Measurements from ENCODE around the gene RPS15A. TPM values are rescaled to one million over a fixed set of nuclear protein-coding genes. Genes with fewer than 3 reads are reported as not detected.

The RPS15A gene
- total and polyA plus RNA-seq, 2 of the 8 experiments (the other 6 are each of a cell fraction or from before 2014, with no cell fraction given), result 1,784 to 5,666 TPM

DNA sequence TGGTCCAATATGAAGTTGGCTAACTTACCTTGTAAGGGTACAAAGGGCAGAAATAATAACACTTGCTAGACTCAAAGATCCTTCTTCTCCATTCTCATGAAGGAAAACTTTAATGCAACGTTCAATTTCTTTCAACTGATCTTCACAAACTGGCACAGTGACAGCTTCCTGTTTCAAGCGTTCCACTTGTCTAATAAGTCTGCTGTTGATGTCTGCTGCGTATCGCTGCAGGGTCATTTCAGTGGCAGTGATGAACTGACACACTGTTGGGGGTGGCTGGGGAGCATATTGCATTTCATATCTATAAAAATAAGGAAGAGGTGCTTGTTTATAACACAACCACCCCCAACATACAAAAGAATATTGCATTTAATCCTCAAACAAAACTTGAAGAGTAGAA is 44.7 kb upstream of the RPS15A start:
- Histone ChIP-seq H3K23ac (ENCODE audit: insufficient read length) (no peak overlapping the region), H3K4me2 (ENCODE audit: insufficient read depth in 1 of 2, low read depth in 2 of 2, low read length in 2 of 2) (no peak overlapping the region), H3K23me2 (ENCODE audit: low read depth, low read length) (peaks cover 2% of the 10 kb centered on the region; the same call in 1 of the 2 replicates), H4K5ac (ENCODE audit: insufficient read length, low read depth, low read length) (no peak overlapping the region), H3K14ac (ENCODE audit: insufficient read length) (no peak overlapping the region), H3K4me1 (replicated peaks in 1 of 4; ENCODE audit: control insufficient read depth in 3 of 4, insufficient read depth in 4 of 4, low read length in 3 of 4) (no peaks in the 10 kb centered on the region), H2BK12ac (ENCODE audit: low read depth, low read length) (no peak overlapping the region), H2AFZ (ENCODE audit: low read length) (no peak overlapping the region), H3K4me3 (ENCODE audit: extremely low read depth in 1 of 4, insufficient read depth in 2 of 4, low read depth in 3 of 4, low read length in 4 of 4) (no peak overlapping the region), H3K4ac (replicated peaks; ENCODE audit: insufficient read length, low read depth, low read length) (no peak overlapping the region), H2AK5ac (ENCODE audit: low read depth, low read length) (no peak overlapping the region), H3K56ac (replicated peaks; ENCODE audit: insufficient read length, low read depth, low read length) (no peak overlapping the region), H3K36me3 (ENCODE audit: control insufficient read depth in 2 of 4, insufficient read depth in 4 of 4, low read length in 3 of 4) (peaks cover 40 to 94% (median 86%) of the 10 kb centered on the region in 4 experiments), H2BK5ac (ENCODE audit: low read depth, low read length) (no peak overlapping the region), H3K27ac (ENCODE audit: low read depth, low read length) (no peak overlapping the region), H2BK120ac (replicated peaks; ENCODE audit: low read depth, low read length) (no peak overlapping the region), H3K18ac (ENCODE audit: extremely low read depth, low read length) (no peak overlapping the region), H3K27me3 (replicated peaks in 1 of 4; ENCODE audit: control insufficient read depth in 3 of 4, extremely low read depth in 1 of 4, insufficient read depth in 3 of 4, low read length in 3 of 4) (no peaks in the 10 kb centered on the region), H2BK20ac (ENCODE audit: low read length) (no peak overlapping the region), H3K9me3 (ENCODE audit: insufficient read depth in 2 of 2, low read depth in 1 of 2, low read length in 1 of 2) (no peaks in the 10 kb centered on the region), H4K8ac (ENCODE audit: extremely low read depth, insufficient read depth, low read length) (no peak overlapping the region), H4K20me1 (replicated peaks in 1 of 2; ENCODE audit: control insufficient read depth in 1 of 2, insufficient read depth in 2 of 2, low read length in 2 of 2) (peaks cover 0 to under 1% of the 10 kb centered on the region in 2 experiments), H3K9ac (replicated peaks in 1 of 4; ENCODE audit: extremely low read depth in 1 of 4, low read depth in 3 of 4, low read length in 3 of 4) (no peak overlapping the region), H3K79me1 (ENCODE audit: low read depth, low read length) (no peaks in the 10 kb centered on the region), H4K91ac (replicated peaks; ENCODE audit: insufficient read length, low read length) (no peak overlapping the region), H2BK15ac (ENCODE audit: low read length) (no peak overlapping the region), H3K79me2 (ENCODE audit: control insufficient read depth in 1 of 2, insufficient read depth in 2 of 2, low read length in 2 of 2) (no peaks in the 10 kb centered on the region)
- CTCF ChIA-PET (ENCODE audit: partially characterized antibody), result interaction anchor here (1.8 kb wide), 1 partner anchor 33 kb away, joined by 6 read pairs; the partner anchor contains the start of gene ARL6IP1
- POLR2A ChIA-PET (ENCODE audit: partially characterized antibody), result interaction anchor here (3.9 kb wide), 1 partner anchor 33 kb away, joined by 20 read pairs; the partner anchor contains the start of gene ARL6IP1
- 90% methylated on average over 4 of the region's 4 CpGs; no CpG with 5 or more reads in 1 of the 2 experiments for WGBS, 2 experiments (ENCODE audit: extremely low coverage in 1 of 2, insufficient coverage in 1 of 2, insufficient read length in 1 of 2, insufficient replicate concordance in 2 of 2, low coverage in 1 of 2, low lambda C conversion rate in 2 of 2, missing lambda C conversion rate in 1 of 2)
- FAIRE-seq (no peak), DNase-seq (ENCODE audit: low read depth in 1 of 2, low spot score in 2 of 2) (no peak)
- TF ChIP-seq, protein P1, sequence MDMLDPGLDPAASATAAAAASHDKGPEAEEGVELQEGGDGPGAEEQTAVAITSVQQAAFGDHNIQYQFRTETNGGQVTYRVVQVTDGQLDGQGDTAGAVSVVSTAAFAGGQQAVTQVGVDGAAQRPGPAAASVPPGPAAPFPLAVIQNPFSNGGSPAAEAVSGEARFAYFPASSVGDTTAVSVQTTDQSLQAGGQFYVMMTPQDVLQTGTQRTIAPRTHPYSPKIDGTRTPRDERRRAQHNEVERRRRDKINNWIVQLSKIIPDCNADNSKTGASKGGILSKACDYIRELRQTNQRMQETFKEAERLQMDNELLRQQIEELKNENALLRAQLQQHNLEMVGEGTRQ (IDR thresholded peaks at IDR 0.05; ENCODE audit: low read length), result no peak
- TF ChIP-seq KDM1A (IDR thresholded peaks at IDR 0.05; ENCODE audit: borderline replicate concordance, low read length), result no peak
- TF ChIP-seq, protein P2, sequence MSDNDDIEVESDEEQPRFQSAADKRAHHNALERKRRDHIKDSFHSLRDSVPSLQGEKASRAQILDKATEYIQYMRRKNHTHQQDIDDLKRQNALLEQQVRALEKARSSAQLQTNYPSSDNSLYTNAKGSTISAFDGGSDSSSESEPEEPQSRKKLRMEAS (IDR thresholded peaks at IDR 0.05), result no peak
- TF ChIP-seq BRCA1 (IDR thresholded peaks at IDR 0.05; ENCODE audit: low read depth, low read length), result no peak
- TF ChIP-seq, protein P3, sequence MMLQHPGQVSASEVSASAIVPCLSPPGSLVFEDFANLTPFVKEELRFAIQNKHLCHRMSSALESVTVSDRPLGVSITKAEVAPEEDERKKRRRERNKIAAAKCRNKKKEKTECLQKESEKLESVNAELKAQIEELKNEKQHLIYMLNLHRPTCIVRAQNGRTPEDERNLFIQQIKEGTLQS (IDR thresholded peaks at IDR 0.05; ENCODE audit: insufficient read depth, low read depth, low read length), result no peak
- no peak for TF ChIP-seq GTF2F1 (IDR thresholded peaks at IDR 0.05; ENCODE audit: borderline replicate concordance, low read depth, low read length)
- TF ChIP-seq SRF (IDR thresholded peaks at IDR 0.05; ENCODE audit: low read depth, low read length), result no peak
- TF ChIP-seq HDAC2 (IDR thresholded peaks at IDR 0.05; ENCODE audit: borderline replicate concordance in 1 of 2, low read depth in 2 of 2, low read length in 2 of 2), result no peak
- TF ChIP-seq FOSL1 (IDR thresholded peaks at IDR 0.05; ENCODE audit: insufficient read depth, low read depth, low read length), result no peak
- TF ChIP-seq, protein P4, sequence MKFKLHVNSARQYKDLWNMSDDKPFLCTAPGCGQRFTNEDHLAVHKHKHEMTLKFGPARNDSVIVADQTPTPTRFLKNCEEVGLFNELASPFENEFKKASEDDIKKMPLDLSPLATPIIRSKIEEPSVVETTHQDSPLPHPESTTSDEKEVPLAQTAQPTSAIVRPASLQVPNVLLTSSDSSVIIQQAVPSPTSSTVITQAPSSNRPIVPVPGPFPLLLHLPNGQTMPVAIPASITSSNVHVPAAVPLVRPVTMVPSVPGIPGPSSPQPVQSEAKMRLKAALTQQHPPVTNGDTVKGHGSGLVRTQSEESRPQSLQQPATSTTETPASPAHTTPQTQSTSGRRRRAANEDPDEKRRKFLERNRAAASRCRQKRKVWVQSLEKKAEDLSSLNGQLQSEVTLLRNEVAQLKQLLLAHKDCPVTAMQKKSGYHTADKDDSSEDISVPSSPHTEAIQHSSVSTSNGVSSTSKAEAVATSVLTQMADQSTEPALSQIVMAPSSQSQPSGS (IDR thresholded peaks at IDR 0.05; ENCODE audit: low read length), result no peak
